Lower lobe of right lung (tissue), 2 donors: ENCODE measurements around the gene BRI3BP. TPM values are rescaled to one million over a fixed set of nuclear protein-coding genes. Genes with fewer than 3 reads are reported as not detected.
A peak's percentile ranks its signal among the peaks of the same experiment; 100 is the strongest.

ENCODE experiments used
- ATAC-seq, 2 donors: fragments of 200-7000 bp; cut with Tn5 transposase; one replicate each; pipeline ENCODE4 v1.9.1; 2020 to 2022; ENCODE audit warnings: mild to moderate bottlenecking in 2 of 2, moderate library complexity in 2 of 2
- DNase-seq: peaks from one replicate; pipeline ENCODE4 v3.0.0-alpha.2; 2020
- H3K27ac ChIP-seq: fragments of 200-600 bp; one replicate; pipeline ENCODE4 v1.8.0; 2022
- H3K27me3 ChIP-seq: fragments of 200-600 bp; one replicate; pipeline ENCODE4 v1.8.0; 2022; ENCODE audit warnings: low read depth
- H3K36me3 ChIP-seq: fragments of 200-600 bp; one replicate; pipeline ENCODE4 v1.8.0; 2022; ENCODE audit warnings: mild to moderate bottlenecking
- H3K4me1 ChIP-seq: fragments of 200-600 bp; one replicate; pipeline ENCODE4 v1.8.0; 2022
- H3K4me3 ChIP-seq: fragments of 200-600 bp; one replicate; pipeline ENCODE4 v1.8.0; 2022; ENCODE audit warnings: mild to moderate bottlenecking
- H3K9me3 ChIP-seq: fragments of 200-600 bp; one replicate; pipeline ENCODE4 v1.8.0; 2022
- CTCF ChIP-seq: fragments of 200-600 bp; IDR thresholded peaks from one replicate; pipeline ENCODE4 v1.8.0; 2022; ENCODE audit warnings: antibody characterized with exemption, mild to moderate bottlenecking
- intact Hi-C: fragments of 100-400 bp; cut with DNase I; formaldehyde crosslinking; loops from one replicate; pipeline ENCODE4 v1.11.0; 2022
- total RNA-seq: library from RNA; stranded (reverse); fragmentation: NEBNext Ultra II Directional; extraction: Animal tissue kit (Norgen Biotek cat#: 25700); gene quantifications from one replicate; pipeline ENCODE4 v1.2.1, GENCODE V29; 2021
- donor health status: DM: no; HTN: yes; CAD: no; lungs with severe emphysema.

The BRI3BP gene
- total RNA-seq, 1 donor from 2014 or later = 7.3 TPM

GRCh38 chr12:124994437-124994975, 1.1 kb downstream of the BRI3BP start:
- ATAC-seq = peak; percentile 19 to 34

GRCh38 chr12:124995200-124995961, 1.9 kb downstream of the BRI3BP start:
- no peaks in the 10 kb centered on the region for H3K27me3 ChIP-seq
- DNase-seq (no peak), ATAC-seq (no peak)
- no peak overlapping the region for H3K27ac ChIP-seq
- peak overlapping the region; percentile 65 for H3K4me3 ChIP-seq
- TF ChIP-seq CTCF = no peak
- intact Hi-C loops = no loop called here
- H3K36me3 ChIP-seq = no peaks in the 10 kb centered on the region
- H3K9me3 ChIP-seq = no peaks in the 10 kb centered on the region
- H3K4me1 ChIP-seq = peaks cover 19% of the 10 kb centered on the region

More at GRCh38 chr12:124994437-124994975, 1.1 kb downstream of the BRI3BP start:
- DNase-seq = no peak
- intact Hi-C loops = no loop called here
- H3K27me3 ChIP-seq = no peaks in the 10 kb centered on the region
- peaks cover 19% of the 10 kb centered on the region for H3K4me1 ChIP-seq
- H3K9me3 ChIP-seq = no peaks in the 10 kb centered on the region
- H3K36me3 ChIP-seq = no peaks in the 10 kb centered on the region
- TF ChIP-seq CTCF = no peak
- no peak overlapping the region for H3K27ac ChIP-seq
- peak overlapping the region; percentile 65 for H3K4me3 ChIP-seq

GRCh38 chr12:124998705-124999104, 5.3 kb downstream of the BRI3BP start:
- no peak overlapping the region for H3K4me3 ChIP-seq
- TF ChIP-seq CTCF = no peak
- intact Hi-C loops = no loop called here
- DNase-seq (no peak), ATAC-seq (no peak)
- H3K36me3 ChIP-seq = no peaks in the 10 kb centered on the region
- H3K4me1 ChIP-seq = peaks cover 12% of the 10 kb centered on the region
- H3K9me3 ChIP-seq = no peaks in the 10 kb centered on the region
- H3K27me3 ChIP-seq = no peaks in the 10 kb centered on the region
- no peak overlapping the region for H3K27ac ChIP-seq

- no peak for DNase-seq
- intact Hi-C loops = no loop called here
- Histone ChIP-seq H3K27ac (no peak overlapping the region), H3K36me3 (no peaks in the 10 kb centered on the region), H3K4me1 (no peaks in the 10 kb centered on the region), H3K4me3 (no peak overlapping the region), H3K9me3 (no peaks in the 10 kb centered on the region), H3K27me3 (no peaks in the 10 kb centered on the region)
- TF ChIP-seq CTCF = no peak
- ATAC-seq = no peak
Observed at GRCh38 chr12:125001636-125002035, 8.2 kb downstream of the BRI3BP start.

GRCh38 chr12:125003021-125003420, 9.6 kb downstream of the BRI3BP start:
- H3K4me1 ChIP-seq = no peaks in the 10 kb centered on the region
- no peak for TF ChIP-seq CTCF
- H3K27me3 ChIP-seq = no peaks in the 10 kb centered on the region
- H3K9me3 ChIP-seq = no peaks in the 10 kb centered on the region
- no peak overlapping the region for H3K4me3 ChIP-seq
- no peaks in the 10 kb centered on the region for H3K36me3 ChIP-seq
- DNase-seq = no peak
- intact Hi-C loops = no loop called here
- no peak overlapping the region for H3K27ac ChIP-seq
- no peak for ATAC-seq
